Uterus (tissue), 4 donors: ENCODE results near the gene CLEC14A. TPM values are rescaled to one million over a fixed set of nuclear protein-coding genes. Genes with fewer than 3 reads are reported as not detected.

Experiments used
- DNase-seq, 2 donors: peaks; one replicate each; pipeline ENCODE4 v3.0.0-alpha.2; 2019 to 2020
- H3K27ac ChIP-seq, 2 donors: fragments of 200-600 bp; sonication (generic); 1 replicate in 1 of 2; 2 replicates in 1 of 2; pipeline ENCODE4 v1.5.1; 2016 to 2018
- H3K27me3 ChIP-seq, 2 donors: fragments of 200-600 bp; sonication (generic); one replicate each; pipeline ENCODE4 v1.5.1; 2018 to 2019; ENCODE audit warnings: control low read depth in 1 of 2
- H3K36me3 ChIP-seq, 2 donors: fragments of 200-600 bp; sonication (generic); one replicate each; pipeline ENCODE4 v1.5.1; 2019; ENCODE audit warnings: control low read depth in 1 of 2
- H3K4me1 ChIP-seq, 2 donors: fragments of 200-600 bp; sonication (generic); one replicate each; pipeline ENCODE4 v1.5.1; 2018 to 2019; ENCODE audit warnings: control low read depth in 1 of 2
- H3K4me3 ChIP-seq, 2 donors: fragments of 200-600 bp; sonication (generic); 1 replicate in 1 of 2; 2 replicates in 1 of 2; pipeline ENCODE4 v1.5.1; 2018 to 2019; ENCODE audit warnings: mild to moderate bottlenecking in 1 of 2
- H3K9me3 ChIP-seq, 2 donors: fragments of 200-600 bp; sonication (generic); one replicate each; pipeline ENCODE4 v1.5.1; 2019; ENCODE audit warnings: control low read depth in 1 of 2
- POLR2A ChIP-seq, 2 donors: fragments of 450-650 bp; IDR thresholded peaks; one replicate each; pipeline ENCODE4 v1.6.1; 2016; ENCODE audit warnings: antibody characterized with exemption in 2 of 2, mild to moderate bottlenecking in 1 of 2, moderate library complexity in 1 of 2
- intact Hi-C: fragments of 100-400 bp; cut with DNase I; formaldehyde crosslinking; loops from one replicate; pipeline ENCODE4 v1.15.1; 2023; ENCODE audit warnings: low total_unique reads
- total RNA-seq, 4 donors: library from RNA; depleted of rRNA in 3 of 4; stranded (reverse); fragments of >200 nt in 3 of 4; gene quantifications; one replicate each; pipeline versions ENCODE4 v1.1.0 to v1.2.4, GENCODE V29; 2014 to 2023
- TF ChIP-seq, protein P1 (sequence below), 4 experiments: fragments of 200-600 bp in 2 of 4; fragments of 450-650 bp in 2 of 4; sonication (generic) in 2 of 4; IDR thresholded peaks; one replicate each; pipeline ENCODE4 v1.5.1; 2016 to 2019; ENCODE audit warnings: antibody characterized with exemption in 4 of 4, mild to moderate bottlenecking in 2 of 4, moderate library complexity in 1 of 4
- donor health status: DM: yes; HTN: yes; CAD: no.

CLEC14A gene
- total RNA-seq, 4 donors from 2014 or later = 39.7 to 161 (median 64.5) TPM

DNA sequence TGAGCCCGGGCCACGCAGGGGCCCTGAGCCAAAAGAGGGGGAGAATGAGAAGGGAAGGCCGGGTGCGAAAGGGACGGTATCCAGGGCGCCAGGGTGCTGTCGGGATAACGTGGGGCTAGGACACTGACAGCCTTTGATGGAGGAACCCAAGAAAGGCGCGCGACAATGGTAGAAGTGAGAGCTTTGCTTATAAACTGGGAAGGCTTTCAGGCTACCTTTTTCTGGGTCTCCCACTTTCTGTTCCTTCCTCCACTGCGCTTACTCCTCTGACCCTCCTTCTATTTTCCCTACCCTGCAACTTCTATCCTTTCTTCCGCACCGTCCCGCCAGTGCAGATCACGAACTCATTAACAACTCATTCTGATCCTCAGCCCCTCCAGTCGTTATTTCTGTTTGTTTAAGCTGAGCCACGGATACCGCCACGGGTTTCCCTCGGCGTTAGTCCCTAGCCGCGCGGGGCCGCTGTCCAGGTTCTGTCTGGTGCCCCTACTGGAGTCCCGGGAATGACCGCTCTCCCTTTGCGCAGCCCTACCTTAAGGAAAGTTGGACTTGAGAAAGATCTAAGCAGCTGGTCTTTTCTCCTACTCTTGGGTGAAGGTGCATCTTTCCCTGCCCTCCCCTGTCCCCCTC is 45.2 kb downstream of the CLEC14A start:
- Histone ChIP-seq H3K27me3 (no peaks in the 10 kb centered on the region), H3K27ac (no peak overlapping the region), H3K4me1 (peaks cover 0 to 17% of the 10 kb centered on the region in 2 donors), H3K4me3 (peak overlapping the region; percentile 11 to 17), H3K36me3 (no peaks in the 10 kb centered on the region), H3K9me3 (no peaks in the 10 kb centered on the region)
- no peak for DNase-seq
- TF ChIP-seq, protein P1, sequence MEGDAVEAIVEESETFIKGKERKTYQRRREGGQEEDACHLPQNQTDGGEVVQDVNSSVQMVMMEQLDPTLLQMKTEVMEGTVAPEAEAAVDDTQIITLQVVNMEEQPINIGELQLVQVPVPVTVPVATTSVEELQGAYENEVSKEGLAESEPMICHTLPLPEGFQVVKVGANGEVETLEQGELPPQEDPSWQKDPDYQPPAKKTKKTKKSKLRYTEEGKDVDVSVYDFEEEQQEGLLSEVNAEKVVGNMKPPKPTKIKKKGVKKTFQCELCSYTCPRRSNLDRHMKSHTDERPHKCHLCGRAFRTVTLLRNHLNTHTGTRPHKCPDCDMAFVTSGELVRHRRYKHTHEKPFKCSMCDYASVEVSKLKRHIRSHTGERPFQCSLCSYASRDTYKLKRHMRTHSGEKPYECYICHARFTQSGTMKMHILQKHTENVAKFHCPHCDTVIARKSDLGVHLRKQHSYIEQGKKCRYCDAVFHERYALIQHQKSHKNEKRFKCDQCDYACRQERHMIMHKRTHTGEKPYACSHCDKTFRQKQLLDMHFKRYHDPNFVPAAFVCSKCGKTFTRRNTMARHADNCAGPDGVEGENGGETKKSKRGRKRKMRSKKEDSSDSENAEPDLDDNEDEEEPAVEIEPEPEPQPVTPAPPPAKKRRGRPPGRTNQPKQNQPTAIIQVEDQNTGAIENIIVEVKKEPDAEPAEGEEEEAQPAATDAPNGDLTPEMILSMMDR (IDR thresholded peaks at IDR 0.05) = no peak
- TF ChIP-seq POLR2A (IDR thresholded peaks at IDR 0.05) = no peak
- intact Hi-C loops = no loop called here

DNA sequence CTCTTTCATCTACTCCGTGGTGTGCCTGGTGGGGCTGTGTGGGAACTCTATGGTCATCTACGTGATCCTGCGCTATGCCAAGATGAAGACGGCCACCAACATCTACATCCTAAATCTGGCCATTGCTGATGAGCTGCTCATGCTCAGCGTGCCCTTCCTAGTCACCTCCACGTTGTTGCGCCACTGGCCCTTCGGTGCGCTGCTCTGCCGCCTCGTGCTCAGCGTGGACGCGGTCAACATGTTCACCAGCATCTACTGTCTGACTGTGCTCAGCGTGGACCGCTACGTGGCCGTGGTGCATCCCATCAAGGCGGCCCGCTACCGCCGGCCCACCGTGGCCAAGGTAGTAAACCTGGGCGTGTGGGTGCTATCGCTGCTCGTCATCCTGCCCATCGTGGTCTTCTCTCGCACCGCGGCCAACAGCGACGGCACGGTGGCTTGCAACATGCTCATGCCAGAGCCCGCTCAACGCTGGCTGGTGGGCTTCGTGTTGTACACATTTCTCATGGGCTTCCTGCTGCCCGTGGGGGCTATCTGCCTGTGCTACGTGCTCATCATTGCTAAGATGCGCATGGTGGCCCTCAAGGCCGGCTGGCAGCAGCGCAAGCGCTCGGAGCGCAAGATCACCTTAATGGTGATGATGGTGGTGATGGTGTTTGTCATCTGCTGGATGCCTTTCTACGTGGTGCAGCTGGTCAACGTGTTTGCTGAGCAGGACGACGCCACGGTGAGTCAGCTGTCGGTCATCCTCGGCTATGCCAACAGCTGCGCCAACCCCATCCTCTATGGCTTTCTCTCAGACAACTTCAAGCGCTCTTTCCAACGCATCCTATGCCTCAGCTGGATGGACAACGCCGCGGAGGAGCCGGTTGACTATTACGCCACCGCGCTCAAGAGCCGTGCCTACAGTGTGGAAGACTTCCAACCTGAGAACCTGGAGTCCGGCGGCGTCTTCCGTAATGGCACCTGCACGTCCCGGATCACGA is 46.0 kb downstream of the CLEC14A start:
- Histone ChIP-seq H3K9me3 (no peaks in the 10 kb centered on the region), H3K4me1 (peaks cover 0 to 17% of the 10 kb centered on the region in 2 donors), H3K27ac (no peak overlapping the region), H3K27me3 (no peaks in the 10 kb centered on the region), H3K4me3 (peak overlapping the region; percentile 16 to 29), H3K36me3 (no peaks in the 10 kb centered on the region)
- intact Hi-C loops = no loop called here
- TF ChIP-seq POLR2A (IDR thresholded peaks at IDR 0.05) = no peak
- TF ChIP-seq, protein P1 (IDR thresholded peaks at IDR 0.05) = no peak
- no peak for DNase-seq

DNA sequence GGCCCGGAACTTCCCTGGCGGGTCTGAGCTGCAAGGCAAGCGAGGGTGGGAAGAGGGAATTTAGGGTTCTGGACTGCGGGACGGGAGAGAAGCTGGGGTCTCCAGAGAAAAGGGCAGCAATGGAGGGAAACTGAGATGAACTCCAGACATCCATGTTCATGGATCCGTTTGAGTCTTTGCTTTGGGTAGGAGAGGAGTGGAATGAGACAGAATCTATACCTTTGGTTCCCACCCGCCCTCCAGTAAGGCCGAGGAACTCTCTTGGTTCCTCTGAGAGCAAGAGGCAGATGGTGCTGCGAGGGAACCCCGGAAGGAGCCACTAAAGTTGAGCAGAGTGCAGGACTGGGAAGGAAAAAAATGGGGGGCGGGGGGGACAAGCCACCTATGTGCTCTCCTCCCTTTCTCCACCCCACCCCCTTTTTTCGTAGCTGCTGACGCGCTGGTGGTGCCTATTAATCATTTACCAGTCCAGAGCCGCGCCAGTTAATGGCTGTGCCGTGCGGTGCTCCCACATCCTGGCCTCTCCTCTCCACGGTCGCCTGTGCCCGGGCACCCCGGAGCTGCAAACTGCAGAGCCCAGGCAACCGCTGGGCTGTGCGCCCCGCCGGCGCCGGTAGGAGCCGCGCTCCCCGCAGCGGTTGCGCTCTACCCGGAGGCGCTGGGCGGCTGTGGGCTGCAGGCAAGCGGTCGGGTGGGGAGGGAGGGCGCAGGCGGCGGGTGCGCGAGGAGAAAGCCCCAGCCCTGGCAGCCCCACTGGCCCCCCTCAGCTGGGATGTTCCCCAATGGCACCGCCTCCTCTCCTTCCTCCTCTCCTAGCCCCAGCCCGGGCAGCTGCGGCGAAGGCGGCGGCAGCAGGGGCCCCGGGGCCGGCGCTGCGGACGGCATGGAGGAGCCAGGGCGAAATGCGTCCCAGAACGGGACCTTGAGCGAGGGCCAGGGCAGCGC is 47.0 kb downstream of the CLEC14A start:
- Histone ChIP-seq H3K27ac (no peak overlapping the region), H3K4me3 (peak overlapping the region; percentile 16 to 29), H3K36me3 (no peaks in the 10 kb centered on the region), H3K4me1 (peaks cover 0 to 17% of the 10 kb centered on the region in 2 donors), H3K27me3 (no peaks in the 10 kb centered on the region), H3K9me3 (no peaks in the 10 kb centered on the region)
- no peak for TF ChIP-seq POLR2A (IDR thresholded peaks at IDR 0.05)
- TF ChIP-seq, protein P1 (IDR thresholded peaks at IDR 0.05) = peak in 1 of 4 experiments; percentile 11
- DNase-seq = no peak
- intact Hi-C loops = no loop called here

DNA sequence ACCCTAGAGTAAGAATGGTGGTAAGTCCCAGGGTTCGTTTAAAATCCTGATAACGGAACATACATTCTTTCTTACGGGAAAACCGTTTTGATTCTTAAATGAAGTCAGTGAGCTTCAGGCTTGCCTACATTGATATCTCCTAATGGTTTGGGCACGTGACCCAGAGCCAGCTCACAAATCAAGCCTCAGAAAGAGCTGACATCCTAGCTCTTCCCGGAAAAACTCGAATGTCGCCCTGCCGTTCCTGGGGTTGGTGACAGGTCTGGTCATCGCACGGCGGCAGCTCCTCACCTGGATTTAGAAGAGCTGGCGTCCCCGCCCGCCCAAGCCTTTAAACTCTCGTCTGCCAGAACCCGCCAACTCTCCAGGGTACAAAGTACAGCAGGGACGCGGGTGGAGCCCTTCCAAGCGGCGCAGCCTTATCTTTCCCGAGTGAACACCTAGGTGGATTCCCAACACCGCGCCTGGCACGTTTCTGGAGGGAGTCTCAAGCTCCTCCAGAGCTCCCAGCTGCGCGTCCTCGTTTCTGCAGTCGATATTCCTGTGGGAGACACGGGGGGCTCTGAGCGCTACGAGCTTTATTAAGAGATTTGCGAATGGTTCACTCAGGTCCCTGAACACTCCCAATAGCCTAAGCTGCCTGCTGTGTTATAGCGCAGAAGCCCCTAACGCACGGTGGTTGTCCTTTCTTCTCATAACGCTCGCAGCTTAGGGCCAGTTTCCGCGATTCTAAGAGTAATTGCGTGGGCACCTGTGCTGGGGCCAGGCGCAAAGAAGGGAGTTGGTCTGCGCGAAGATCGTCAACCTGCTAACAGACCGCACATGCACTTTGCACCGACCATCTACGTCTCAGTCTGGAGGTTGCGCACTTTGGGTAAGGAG is 47.9 kb downstream of the CLEC14A start, which contains the start of gene SSTR1:
Gene SSTR1 (plus strand): TSS at position 169 of the 882 bp plus-strand sequence. CDS start 1,486 bp downstream, outside the sequence.
- Histone ChIP-seq H3K4me3 (peak within 1 kb of the TSS; percentile 4 to 8), H3K27me3 (no peaks in the 10 kb centered on the region), H3K36me3 (no peaks in the 10 kb centered on the region), H3K4me1 (peaks cover 0 to 17% of the 10 kb centered on the region in 2 donors), H3K27ac (no peak within 1 kb of the TSS), H3K9me3 (no peaks in the 10 kb centered on the region)
- no peak for DNase-seq
- TF ChIP-seq POLR2A (IDR thresholded peaks at IDR 0.05) = no peak
- TF ChIP-seq, protein P1 (IDR thresholded peaks at IDR 0.05) = no peak
- intact Hi-C loops = no loop called here
